ENCODE data around the gene SIGLEC5.
A peak's percentile ranks its signal among the peaks of the same experiment; 100 is the strongest.

SIGLEC5 gene

DNA sequence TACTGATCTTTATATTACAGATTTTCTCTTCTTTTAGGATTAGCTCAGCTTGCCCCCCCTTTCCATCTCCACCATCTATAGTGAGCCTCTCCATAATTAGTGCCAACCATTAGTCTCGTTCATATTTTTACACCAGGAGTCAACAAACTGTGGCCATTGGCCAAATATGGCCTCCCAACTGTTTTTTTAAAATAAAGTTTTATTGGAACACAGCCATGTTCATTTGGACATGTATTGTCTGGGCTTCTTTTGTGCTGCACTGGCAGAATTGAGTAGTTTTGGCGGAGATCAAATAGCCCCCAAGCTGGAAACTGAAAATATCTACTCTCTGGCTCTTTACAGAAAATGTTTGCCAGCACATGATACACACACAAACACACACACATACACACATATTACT lies 40.7 kb downstream of the SIGLEC5 start:
- peaks cover 33% of the 10 kb centered on the region for H3K36me3 Mint-ChIP-seq
- no peak for ATAC-seq (ENCODE audit: low read depth)
- H3K4me1 Mint-ChIP-seq: peaks cover 19% of the 10 kb centered on the region
- H3K9me3 Mint-ChIP-seq: peaks cover 9% of the 10 kb centered on the region
- no peak overlapping the region for H3K4me3 Mint-ChIP-seq
- no peak overlapping the region for H3K27ac Mint-ChIP-seq
- DNase-seq (ENCODE audit: low spot score in 2 of 2): no peak
- H3K27me3 Mint-ChIP-seq: no peaks in the 10 kb centered on the region

DNA sequence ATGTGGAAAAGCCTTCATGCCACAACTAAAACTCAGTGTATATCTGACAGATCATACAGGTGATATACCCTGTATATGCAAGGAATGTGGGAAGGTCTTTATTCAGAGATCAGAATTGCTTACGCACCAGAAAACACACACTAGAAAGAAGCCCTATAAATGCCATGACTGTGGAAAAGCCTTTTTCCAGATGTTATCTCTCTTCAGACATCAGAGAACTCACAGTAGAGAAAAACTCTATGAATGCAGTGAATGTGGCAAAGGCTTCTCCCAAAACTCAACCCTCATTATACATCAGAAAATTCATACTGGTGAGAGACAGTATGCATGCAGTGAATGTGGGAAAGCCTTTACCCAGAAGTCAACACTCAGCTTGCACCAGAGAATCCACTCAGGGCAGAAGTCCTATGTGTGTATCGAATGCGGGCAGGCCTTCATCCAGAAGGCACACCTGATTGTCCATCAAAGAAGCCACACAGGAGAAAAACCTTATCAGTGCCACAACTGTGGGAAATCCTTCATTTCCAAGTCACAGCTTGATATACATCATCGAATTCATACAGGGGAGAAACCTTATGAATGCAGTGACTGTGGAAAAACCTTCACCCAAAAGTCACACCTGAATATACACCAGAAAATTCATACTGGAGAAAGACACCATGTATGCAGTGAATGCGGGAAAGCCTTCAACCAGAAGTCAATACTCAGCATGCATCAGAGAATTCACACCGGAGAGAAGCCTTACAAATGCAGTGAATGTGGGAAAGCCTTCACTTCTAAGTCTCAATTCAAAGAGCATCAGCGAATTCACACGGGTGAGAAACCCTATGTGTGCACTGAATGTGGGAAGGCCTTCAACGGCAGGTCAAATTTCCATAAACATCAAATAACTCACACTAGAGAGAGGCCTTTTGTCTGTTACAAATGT lies 42.7 kb downstream of the SIGLEC5 start:
- ATAC-seq (ENCODE audit: low read depth): no peak
- Mint-ChIP-seq H3K9me3 (peaks cover 9% of the 10 kb centered on the region), H3K4me3 (no peak overlapping the region), H3K4me1 (peaks cover 6% of the 10 kb centered on the region), H3K36me3 (peaks cover 47% of the 10 kb centered on the region), H3K27ac (no peak overlapping the region), H3K27me3 (no peaks in the 10 kb centered on the region)
- DNase-seq (ENCODE audit: low spot score in 2 of 2): no peak

DNA sequence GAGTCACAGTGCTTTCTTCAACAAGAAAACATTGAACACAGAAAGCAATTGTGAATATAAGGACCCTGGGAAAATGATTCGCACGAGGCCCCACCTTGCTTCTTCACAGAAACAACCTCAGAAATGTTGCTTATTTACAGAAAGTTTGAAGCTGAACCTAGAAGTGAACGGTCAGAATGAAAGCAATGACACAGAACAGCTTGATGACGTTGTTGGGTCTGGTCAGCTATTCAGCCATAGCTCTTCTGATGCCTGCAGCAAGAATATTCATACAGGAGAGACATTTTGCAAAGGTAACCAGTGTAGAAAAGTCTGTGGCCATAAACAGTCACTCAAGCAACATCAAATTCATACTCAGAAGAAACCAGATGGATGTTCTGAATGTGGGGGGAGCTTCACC lies 43.4 kb downstream of the SIGLEC5 start:
- peaks cover 3% of the 10 kb centered on the region for H3K4me1 Mint-ChIP-seq
- no peak for DNase-seq (ENCODE audit: low spot score in 2 of 2)
- no peak overlapping the region for H3K27ac Mint-ChIP-seq
- no peaks in the 10 kb centered on the region for H3K27me3 Mint-ChIP-seq
- no peak overlapping the region for H3K4me3 Mint-ChIP-seq
- ATAC-seq (ENCODE audit: low read depth): no peak
- H3K9me3 Mint-ChIP-seq: peaks cover 9% of the 10 kb centered on the region
- peaks cover 52% of the 10 kb centered on the region for H3K36me3 Mint-ChIP-seq

DNA sequence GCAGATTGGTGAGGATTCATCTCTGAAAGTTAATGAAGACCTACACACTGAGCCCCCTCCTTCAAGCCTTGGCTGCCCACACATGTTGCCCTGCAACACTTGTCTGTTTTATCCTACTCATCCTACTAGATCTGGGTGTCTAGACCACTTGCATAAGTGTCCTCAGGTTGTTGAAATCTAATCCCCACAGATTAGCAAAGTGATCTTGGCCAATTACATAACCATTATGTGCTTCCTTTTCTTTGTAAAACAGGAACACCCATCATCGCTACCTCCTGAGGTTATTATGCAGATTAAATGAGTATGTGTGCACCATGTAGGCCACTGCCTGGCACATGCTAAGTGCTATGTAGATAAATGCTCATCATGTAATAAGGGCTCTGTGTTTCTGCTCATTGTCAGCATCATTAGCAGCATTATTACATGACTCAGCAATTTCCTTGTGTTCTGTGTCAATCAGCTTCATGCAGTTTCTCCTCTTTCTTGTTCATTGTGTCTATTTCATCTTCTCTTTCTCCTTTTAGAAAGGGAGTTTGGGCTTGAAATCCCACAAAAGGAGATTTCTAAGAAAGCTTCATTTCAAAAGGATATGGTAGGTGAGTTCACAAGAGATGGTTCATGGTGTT lies 44.0 kb downstream of the SIGLEC5 start:
- H3K27ac Mint-ChIP-seq: no peak overlapping the region
- H3K4me3 Mint-ChIP-seq: no peak overlapping the region
- peaks cover 9% of the 10 kb centered on the region for H3K9me3 Mint-ChIP-seq
- peaks cover 3% of the 10 kb centered on the region for H3K4me1 Mint-ChIP-seq
- H3K27me3 Mint-ChIP-seq: no peaks in the 10 kb centered on the region
- no peak for DNase-seq (ENCODE audit: low spot score in 2 of 2)
- peaks cover 57% of the 10 kb centered on the region for H3K36me3 Mint-ChIP-seq
- no peak for ATAC-seq (ENCODE audit: low read depth)

DNA sequence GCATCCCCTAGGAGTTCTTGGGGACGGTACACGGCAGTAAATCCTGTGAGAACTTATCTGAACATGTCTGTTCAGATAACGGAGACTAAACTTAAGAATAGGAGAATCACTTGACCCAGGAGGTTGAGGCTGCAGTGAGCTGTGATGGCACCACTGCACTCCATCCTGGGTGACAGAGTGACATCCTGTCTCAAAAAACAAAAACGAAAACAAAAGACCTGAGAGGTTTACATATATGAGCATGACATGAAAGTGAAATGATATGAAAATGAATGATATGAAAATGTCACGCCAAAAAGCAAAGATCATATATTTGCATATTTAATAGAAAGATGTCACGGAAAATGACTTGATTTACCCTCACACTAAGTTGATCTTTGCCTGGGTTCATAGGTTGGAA lies 53.4 kb downstream of the SIGLEC5 start:
- H3K27me3 Mint-ChIP-seq: no peaks in the 10 kb centered on the region
- no peaks in the 10 kb centered on the region for H3K9me3 Mint-ChIP-seq
- DNase-seq (ENCODE audit: low spot score in 2 of 2) (no peak), ATAC-seq (ENCODE audit: low read depth) (no peak)
- H3K27ac Mint-ChIP-seq: peak overlapping the region; percentile 52
- H3K4me1 Mint-ChIP-seq: peaks cover 15% of the 10 kb centered on the region
- peaks cover 30% of the 10 kb centered on the region for H3K36me3 Mint-ChIP-seq
- no peak overlapping the region for H3K4me3 Mint-ChIP-seq

DNA sequence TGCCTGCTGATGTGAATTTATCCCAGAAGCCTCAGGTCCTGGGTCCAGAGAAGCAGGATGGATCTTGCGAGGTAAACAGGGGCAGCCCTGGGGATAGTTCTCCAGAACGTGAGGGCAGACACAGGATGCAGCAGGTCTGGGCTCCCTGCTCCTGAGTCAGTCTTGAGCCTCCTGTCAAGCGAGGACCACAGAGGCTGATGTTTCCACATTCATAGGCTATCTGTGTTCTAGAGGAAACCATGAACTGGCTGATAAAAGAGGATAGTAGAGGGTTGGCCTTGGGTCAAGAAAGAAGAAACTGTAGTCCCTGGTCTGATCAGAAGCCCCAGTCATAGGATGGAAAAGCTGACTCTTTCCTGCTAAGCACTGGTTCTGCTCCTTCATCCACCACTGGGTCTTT lies 56.9 kb downstream of the SIGLEC5 start:
- Mint-ChIP-seq H3K4me3 (no peak overlapping the region), H3K9me3 (no peaks in the 10 kb centered on the region), H3K36me3 (peaks cover 14% of the 10 kb centered on the region), H3K4me1 (peaks cover 22% of the 10 kb centered on the region), H3K27me3 (no peaks in the 10 kb centered on the region), H3K27ac (no peak overlapping the region)
- ATAC-seq (ENCODE audit: low read depth): no peak
- no peak for DNase-seq (ENCODE audit: low spot score in 2 of 2)

DNA sequence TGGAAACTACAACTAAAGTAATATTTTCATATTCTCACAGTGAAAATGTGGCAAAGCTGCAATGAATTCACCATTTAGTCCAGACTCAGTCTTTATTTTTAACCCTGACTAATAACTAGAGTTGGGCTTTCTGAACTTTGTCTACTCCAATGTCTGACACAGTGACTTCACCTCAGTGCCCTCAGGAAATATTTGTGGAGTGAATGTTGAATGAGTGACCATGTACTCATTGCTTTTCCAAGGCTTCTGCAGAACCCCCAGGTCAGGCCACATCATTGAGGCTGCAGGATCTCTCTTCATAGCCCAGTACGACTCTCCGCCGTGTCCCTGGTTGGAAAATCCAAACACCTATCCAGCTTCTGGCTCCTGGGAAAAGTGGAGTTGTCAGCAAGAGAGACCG lies 57.3 kb downstream of the SIGLEC5 start:
- no peak overlapping the region for H3K27ac Mint-ChIP-seq
- DNase-seq (ENCODE audit: low spot score in 2 of 2) (no peak), ATAC-seq (ENCODE audit: low read depth) (no peak)
- peaks cover 23% of the 10 kb centered on the region for H3K4me1 Mint-ChIP-seq
- H3K36me3 Mint-ChIP-seq: peaks cover 13% of the 10 kb centered on the region
- no peaks in the 10 kb centered on the region for H3K9me3 Mint-ChIP-seq
- no peaks in the 10 kb centered on the region for H3K27me3 Mint-ChIP-seq
- no peak overlapping the region for H3K4me3 Mint-ChIP-seq

DNA sequence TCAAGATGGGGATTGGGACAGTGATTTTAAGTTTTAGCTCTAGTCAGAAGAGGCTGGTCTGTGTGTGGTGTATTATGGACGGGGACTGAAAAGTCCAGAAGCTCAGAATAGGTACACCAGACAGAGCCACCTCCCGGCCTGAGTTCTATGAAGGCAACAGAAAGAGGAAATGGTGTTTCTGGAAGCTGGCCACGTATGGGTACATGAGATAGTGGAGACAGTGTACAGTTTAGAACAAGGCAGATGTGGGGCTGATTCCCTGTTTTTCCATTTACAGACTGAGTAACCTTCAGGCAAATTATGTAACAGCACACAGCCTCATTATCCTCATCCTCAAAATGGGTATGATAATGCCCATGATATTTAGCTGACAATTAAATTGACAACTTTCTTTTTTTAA lies 57.8 kb downstream of the SIGLEC5 start:
- H3K9me3 Mint-ChIP-seq: no peaks in the 10 kb centered on the region
- peak overlapping the region; percentile 23 for H3K27ac Mint-ChIP-seq
- H3K4me1 Mint-ChIP-seq: peaks cover 24% of the 10 kb centered on the region

DNA sequence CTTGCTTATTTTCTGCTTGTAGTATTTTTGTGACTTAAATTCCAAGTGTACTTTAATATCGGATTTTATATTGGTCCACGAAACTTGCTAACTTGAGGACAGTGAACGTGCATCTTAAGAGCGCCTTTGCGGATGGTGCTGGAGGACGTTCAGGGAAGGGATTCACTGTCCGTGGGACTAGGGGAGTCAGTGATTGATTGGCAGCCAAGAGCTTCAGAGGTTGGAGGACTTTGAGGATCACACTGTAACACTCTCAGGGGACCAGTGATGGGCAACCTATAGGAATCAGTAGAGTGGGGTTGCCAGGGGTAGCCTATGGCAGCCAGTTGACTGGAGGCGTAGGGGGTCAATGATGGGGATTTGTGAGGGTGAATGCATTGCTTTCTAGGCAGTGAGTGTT lies 58.6 kb downstream of the SIGLEC5 start:
- DNase-seq (ENCODE audit: low spot score in 2 of 2) (no peak), ATAC-seq (ENCODE audit: low read depth) (no peak)
- Mint-ChIP-seq H3K27ac (peak overlapping the region; percentile 90), H3K9me3 (no peaks in the 10 kb centered on the region), H3K4me1 (peaks cover 22% of the 10 kb centered on the region), H3K36me3 (peaks cover 5% of the 10 kb centered on the region), H3K4me3 (peak overlapping the region; percentile 100), H3K27me3 (no peaks in the 10 kb centered on the region)

More for the DNA sequence above, 57.8 kb downstream of the SIGLEC5 start:
- no peak for DNase-seq (ENCODE audit: low spot score in 2 of 2)
- peak; percentile 66 for ATAC-seq (ENCODE audit: low read depth)
- H3K4me3 Mint-ChIP-seq: peak overlapping the region; percentile 100
- no peaks in the 10 kb centered on the region for H3K27me3 Mint-ChIP-seq
- H3K36me3 Mint-ChIP-seq: peaks cover 11% of the 10 kb centered on the region

DNA sequence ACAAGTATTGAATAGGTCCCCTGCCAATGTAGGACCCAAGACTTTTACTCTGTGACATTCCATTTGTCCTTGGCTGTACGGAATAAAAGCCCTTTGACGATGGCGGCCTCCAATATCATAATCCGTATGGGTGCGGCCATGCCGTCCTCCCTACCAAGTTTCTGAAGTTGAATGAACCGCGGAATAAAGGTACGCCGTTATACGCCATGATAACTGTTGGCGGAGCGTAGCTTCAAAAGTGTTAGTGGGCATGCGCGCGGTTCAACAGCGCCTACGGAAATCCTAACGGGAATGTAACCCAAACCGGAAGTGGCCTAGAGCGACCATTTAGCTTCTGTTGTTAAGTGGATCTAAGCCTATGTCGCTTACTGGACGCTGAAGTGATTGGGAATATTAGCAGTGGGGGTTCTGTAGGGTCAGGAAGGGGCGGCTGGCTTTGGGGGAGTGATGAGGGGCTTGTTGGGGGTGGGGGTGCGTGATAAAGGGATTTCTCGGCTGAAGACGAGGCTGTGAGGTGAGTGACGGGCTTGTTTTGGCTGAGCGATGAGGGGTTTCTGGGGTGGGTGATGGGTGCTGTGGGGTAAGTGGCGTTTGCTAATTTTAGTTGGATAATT lies 59.1 kb downstream of the SIGLEC5 start, which contains the start of gene ZNF175:
Gene ZNF175, plus strand, starts transcription at position 322 of the 614 bp plus-strand sequence. CDS start 2,047 bp downstream, outside the sequence.
- DNase-seq (ENCODE audit: low spot score in 2 of 2): peak; percentile 69 to 73
- H3K4me1 Mint-ChIP-seq: peaks cover 25% of the 10 kb centered on the region
- ATAC-seq (ENCODE audit: low read depth): peak; percentile 88
- peak within 1 kb of the TSS; percentile 90 for H3K27ac Mint-ChIP-seq
- H3K27me3 Mint-ChIP-seq: no peaks in the 10 kb centered on the region
- H3K4me3 Mint-ChIP-seq: peak within 1 kb of the TSS; percentile 100
- peaks cover 4% of the 10 kb centered on the region for H3K36me3 Mint-ChIP-seq
- no peaks in the 10 kb centered on the region for H3K9me3 Mint-ChIP-seq

DNA sequence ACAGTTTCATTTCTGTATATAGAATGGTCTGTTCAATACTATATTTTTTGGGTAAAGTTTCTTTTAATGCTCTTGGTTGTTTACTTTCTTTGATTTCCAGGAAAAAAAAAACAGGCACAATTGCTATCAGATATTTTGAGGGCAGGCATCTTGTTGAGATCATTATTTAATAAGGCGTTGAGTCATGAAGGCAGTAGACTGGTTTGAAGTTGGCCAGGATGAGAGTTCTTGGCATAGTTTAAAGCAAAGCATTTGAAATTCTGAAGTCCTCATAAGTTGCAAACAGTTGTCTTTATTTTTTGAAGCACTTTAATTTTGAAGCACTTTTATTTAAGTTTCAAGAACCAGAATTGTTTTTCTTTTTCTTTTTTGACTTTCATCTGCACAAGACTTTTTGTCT lies 61.7 kb downstream of the SIGLEC5 start:
- H3K9me3 Mint-ChIP-seq: no peaks in the 10 kb centered on the region
- no peak overlapping the region for H3K4me3 Mint-ChIP-seq
- no peak overlapping the region for H3K27ac Mint-ChIP-seq
- H3K4me1 Mint-ChIP-seq: peaks cover 47% of the 10 kb centered on the region
- DNase-seq (ENCODE audit: low spot score in 2 of 2) (no peak), ATAC-seq (ENCODE audit: low read depth) (no peak)
- no peaks in the 10 kb centered on the region for H3K36me3 Mint-ChIP-seq
- H3K27me3 Mint-ChIP-seq: no peaks in the 10 kb centered on the region

DNA sequence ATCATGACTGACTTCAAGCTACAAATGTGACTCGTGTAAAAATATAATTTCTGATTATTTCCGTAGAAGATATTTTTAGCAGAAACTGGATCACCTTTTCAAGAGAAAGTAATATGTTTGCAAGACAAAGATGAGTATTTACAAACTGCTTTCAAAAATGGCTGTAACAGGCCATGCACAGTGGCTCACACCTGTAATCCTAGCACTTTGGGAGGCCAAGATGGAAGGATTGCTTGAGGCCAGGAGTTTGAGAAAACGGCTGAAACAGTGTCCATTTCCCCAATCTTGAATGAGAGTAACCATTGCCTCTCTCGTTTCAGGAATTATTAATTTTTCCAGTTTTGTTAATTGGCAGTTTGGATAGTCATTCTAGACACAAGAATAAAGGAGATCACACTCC lies 62.6 kb downstream of the SIGLEC5 start:
- Mint-ChIP-seq H3K4me3 (no peak overlapping the region), H3K4me1 (peaks cover 47% of the 10 kb centered on the region), H3K27me3 (no peaks in the 10 kb centered on the region), H3K36me3 (peaks cover under 1% of the 10 kb centered on the region), H3K9me3 (no peaks in the 10 kb centered on the region), H3K27ac (no peak overlapping the region)
- ATAC-seq (ENCODE audit: low read depth): no peak
- no peak for DNase-seq (ENCODE audit: low spot score in 2 of 2)

DNA sequence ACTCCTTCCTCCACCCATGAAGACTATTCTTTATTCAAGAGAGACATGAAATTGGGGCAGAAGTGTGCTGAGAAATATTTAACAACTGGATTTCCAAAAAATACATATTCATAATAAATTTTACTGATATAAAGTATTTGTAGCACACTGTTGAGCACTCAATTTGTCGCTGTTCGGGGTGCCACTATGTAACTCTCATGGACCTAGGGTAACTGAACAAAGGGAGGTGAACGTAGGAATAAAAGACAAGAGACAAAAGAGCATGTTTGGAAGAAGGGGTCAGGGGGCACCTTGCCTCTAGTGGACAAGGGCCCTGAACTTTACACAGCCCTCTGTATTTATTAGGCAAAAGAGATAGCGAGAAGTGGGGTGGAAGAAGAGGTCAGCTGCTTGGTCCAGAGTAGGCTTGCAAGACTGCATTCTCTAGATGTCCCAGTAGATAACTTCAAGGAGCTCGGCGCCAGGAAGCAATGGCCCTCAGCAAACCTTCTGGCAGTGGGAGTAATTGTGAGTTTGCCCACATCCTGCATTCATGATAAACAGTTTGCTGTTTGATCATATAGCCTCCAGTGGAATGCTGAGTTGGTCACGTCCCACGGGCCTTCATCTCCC lies 63.6 kb downstream of the SIGLEC5 start:
- no peak for DNase-seq (ENCODE audit: low spot score in 2 of 2)
- H3K9me3 Mint-ChIP-seq: no peaks in the 10 kb centered on the region
- H3K27me3 Mint-ChIP-seq: no peaks in the 10 kb centered on the region
- H3K36me3 Mint-ChIP-seq: peaks cover 2% of the 10 kb centered on the region
- H3K27ac Mint-ChIP-seq: no peak overlapping the region
- no peak for ATAC-seq (ENCODE audit: low read depth)
- H3K4me3 Mint-ChIP-seq: no peak overlapping the region
- H3K4me1 Mint-ChIP-seq: peaks cover 39% of the 10 kb centered on the region

DNA sequence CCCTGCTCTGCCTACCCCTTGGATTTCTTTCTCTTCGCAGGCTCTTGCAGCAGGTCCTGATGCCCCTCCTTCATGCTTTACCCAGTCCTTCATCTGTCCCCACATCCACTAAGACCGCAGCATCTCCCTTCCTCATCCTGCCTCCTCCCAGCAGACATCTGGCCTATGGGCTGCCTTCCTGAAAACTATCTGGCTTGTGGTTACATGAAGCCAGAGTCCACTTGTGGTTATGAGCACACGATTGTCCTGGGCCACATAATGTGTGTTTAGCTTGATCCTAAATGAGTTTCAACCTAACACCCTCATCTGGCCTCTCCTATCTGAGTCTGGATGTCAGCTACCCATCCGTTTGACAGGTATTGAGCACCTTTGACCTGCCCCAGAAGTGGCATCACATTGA lies 64.6 kb downstream of the SIGLEC5 start:
- H3K27ac Mint-ChIP-seq: peak overlapping the region; percentile 40
- no peak for ATAC-seq (ENCODE audit: low read depth)
- H3K27me3 Mint-ChIP-seq: no peaks in the 10 kb centered on the region
- peak overlapping the region; percentile 16 for H3K4me3 Mint-ChIP-seq
- no peaks in the 10 kb centered on the region for H3K9me3 Mint-ChIP-seq
- H3K4me1 Mint-ChIP-seq: peaks cover 37% of the 10 kb centered on the region
- peaks cover 5% of the 10 kb centered on the region for H3K36me3 Mint-ChIP-seq
- DNase-seq (ENCODE audit: low spot score in 2 of 2): no peak

All from memory B cell (primary cell).